ENCODE results near the gene KCTD13. TPM values are rescaled to one million over a fixed set of nuclear protein-coding genes. Genes with fewer than 3 reads are reported as not detected.

The KCTD13 gene
- total RNA-seq, 1 experiment from 2014 or later = 40.7 TPM

DNA sequence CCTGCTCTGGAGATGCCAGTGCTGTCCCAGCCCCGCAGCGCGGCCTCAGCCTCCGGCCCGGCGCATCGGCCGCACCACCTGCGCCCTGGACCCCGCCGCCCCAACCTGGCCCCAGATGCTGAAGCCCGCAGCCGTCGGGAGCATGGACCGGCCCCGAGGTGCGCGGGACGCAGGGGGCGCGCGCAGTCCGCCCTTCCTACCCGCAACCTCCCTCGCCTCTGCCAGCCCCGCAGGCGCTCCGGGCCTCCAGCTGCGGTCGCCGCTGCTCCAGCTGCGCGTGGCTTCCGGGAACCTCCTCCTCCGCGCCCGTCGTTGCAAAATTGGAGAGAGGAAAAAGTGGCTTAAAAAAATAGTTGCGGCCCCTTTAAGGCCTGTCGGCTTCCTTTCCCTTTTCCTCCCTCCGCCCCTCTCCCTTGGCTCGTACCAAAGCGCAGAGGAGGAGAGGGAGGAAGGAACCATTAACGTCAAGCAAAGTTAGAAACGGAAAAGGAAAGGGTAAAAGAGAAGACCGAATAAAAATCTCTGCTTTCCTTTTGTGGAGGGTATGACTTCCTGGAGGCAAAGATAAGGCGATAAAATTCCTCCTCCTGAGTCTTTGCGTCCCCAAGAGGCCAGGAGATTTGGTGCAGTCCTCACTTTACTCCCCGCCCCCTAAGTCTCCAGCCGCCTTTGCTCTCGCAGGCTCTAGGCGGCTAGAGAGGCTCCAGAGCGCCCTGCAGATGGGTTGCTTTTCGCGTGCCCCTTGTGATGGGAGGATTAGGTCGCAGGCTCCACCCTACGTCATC is 63.0 kb downstream of the KCTD13 start, which contains the start of gene CDIPT:
Gene CDIPT (minus strand): TSS at position 343 of the 785 bp plus-strand sequence. CDS start 369 bp downstream, outside the sequence.
- peaks cover 10 to 17% of the 10 kb centered on the region in 2 experiments for H3K36me3 ChIP-seq (ENCODE audit: control insufficient read depth in 1 of 2, insufficient read depth in 2 of 2, low read length in 2 of 2)
- peak within 1 kb of the TSS; percentile 78 for H3K9ac ChIP-seq (ENCODE audit: low read length)
- BruUV-seq (replicated peaks) = no TSS peak
- intact Hi-C loops (cut with micrococcal nuclease) = loop anchor here (5.0 kb wide), 1 partner anchor 46 kb away; the partner anchor contains the start of gene PAGR1
- H3K4me2 ChIP-seq (ENCODE audit: low read length) = peak within 1 kb of the TSS; percentile 77
- no peaks in the 10 kb centered on the region for H3K9me3 ChIP-seq (ENCODE audit: control insufficient read depth in 1 of 2, insufficient read depth in 1 of 2, low read depth in 1 of 2, low read length in 2 of 2)
- ATAC-seq (peak; percentile 99), DNase-seq (ENCODE audit: low read depth, low spot score) (peak; percentile 98)
- peaks cover 0 to 15% of the 10 kb centered on the region in 2 experiments; a peak in 3 of 4 replicates for H3K4me1 ChIP-seq (ENCODE audit: control insufficient read depth in 1 of 2, insufficient read depth in 2 of 2, low read length in 2 of 2)
- H2AFZ ChIP-seq (ENCODE audit: low read depth, low read length, poor library complexity, severe bottlenecking) = peak within 1 kb of the TSS; percentile 87
- H3K27me3 ChIP-seq (ENCODE audit: insufficient read depth, low read length) = no peaks in the 10 kb centered on the region
- RAD21 ChIA-PET (ENCODE audit: low non-redundant PET in 1 of 2, low total read pairs in 2 of 2, uncharacterized antibody in 2 of 2, unreplicated experiment in 2 of 2) = no interaction called here
- peak within 1 kb of the TSS; percentile 85 to 89 for H3K4me3 ChIP-seq (replicated peaks in 1 of 2; ENCODE audit: low read depth in 1 of 2, low read length in 2 of 2)
- peak within 1 kb of the TSS; percentile 80 for H3K27ac ChIP-seq (ENCODE audit: low read depth, low read length)
- CTCF ChIA-PET = interaction anchor here (0.8 to 3.0 kb wide), 4 partner anchors 15 to 46 kb away, joined by 3 to 19 read pairs (median 4); partner anchors contain the start of genes ASPHD1 and MVP
- H3K9me2 ChIP-seq (ENCODE audit: insufficient read depth) = no peaks in the 10 kb centered on the region
- H3K79me2 ChIP-seq (ENCODE audit: insufficient read depth, low read length) = peaks cover 20% of the 10 kb centered on the region
- POLR2A ChIA-PET = interaction anchor here (1.0 to 1.3 kb wide), 2 partner anchors 43 to 156 kb away, joined by 3 to 4 read pairs; partner anchors contain the start of gene MVP
- H4K20me1 ChIP-seq (ENCODE audit: insufficient read depth) = no peaks in the 10 kb centered on the region
- TF ChIP-seq SIN3A (IDR thresholded peaks at IDR 0.05; ENCODE audit: low read depth) = peak; percentile 72; the same call in 1 of the 2 replicates
- TF ChIP-seq, protein P1, sequence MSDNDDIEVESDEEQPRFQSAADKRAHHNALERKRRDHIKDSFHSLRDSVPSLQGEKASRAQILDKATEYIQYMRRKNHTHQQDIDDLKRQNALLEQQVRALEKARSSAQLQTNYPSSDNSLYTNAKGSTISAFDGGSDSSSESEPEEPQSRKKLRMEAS (IDR thresholded peaks at IDR 0.05) = peak; percentile 85
- TF ChIP-seq POLR2AphosphoS5 (IDR thresholded peaks at IDR 0.05; ENCODE audit: low read depth, low read length) = peak; percentile 77
- TF ChIP-seq RAD21 (IDR thresholded peaks at IDR 0.05; ENCODE audit: low read depth) = peak; percentile 49
- TF ChIP-seq ATF3 (IDR thresholded peaks at IDR 0.05) = no peak
- TF ChIP-seq REST (IDR thresholded peaks at IDR 0.05; ENCODE audit: low read depth) = no peak
- TF ChIP-seq ZFX (IDR thresholded peaks at IDR 0.05) = peak; percentile 79; the same call in 1 of the 2 replicates
- peak; percentile 80 for TF ChIP-seq JUND (IDR thresholded peaks at IDR 0.05)
- no peak; the same call in 1 of the 2 replicates for TF ChIP-seq SRF (IDR thresholded peaks at IDR 0.05; ENCODE audit: low read depth)
- peak; percentile 58 to 77 (median 70); a peak in 5 of 6 replicates for TF ChIP-seq CTCF (IDR thresholded peaks at IDR 0.05 in 2 of 3, conservative IDR thresholded peaks at IDR 0.05 in 1 of 3; ENCODE audit: borderline replicate concordance in 1 of 3, insufficient read depth in 1 of 3, low read depth in 2 of 3, low read length in 2 of 3)
- peak; percentile 82 for TF ChIP-seq YY1 (IDR thresholded peaks at IDR 0.05; ENCODE audit: extremely low read depth, insufficient replicate concordance, low read depth, low read length)
- TF ChIP-seq POLR2A (IDR thresholded peaks at IDR 0.05; ENCODE audit: borderline replicate concordance, extremely low read depth, insufficient read depth, insufficient read length) = peak; percentile 52
- TF ChIP-seq ELF1 (IDR thresholded peaks at IDR 0.05; ENCODE audit: borderline replicate concordance, low read depth) = no peak; the same call in 1 of the 2 replicates
- TF ChIP-seq EZH2 (IDR thresholded peaks at IDR 0.05) = no peak
- peak; percentile 94 for TF ChIP-seq TCF7L2 (IDR thresholded peaks at IDR 0.05; ENCODE audit: borderline replicate concordance, extremely low read depth, insufficient read depth, insufficient read length)
- TF ChIP-seq, protein P2, sequence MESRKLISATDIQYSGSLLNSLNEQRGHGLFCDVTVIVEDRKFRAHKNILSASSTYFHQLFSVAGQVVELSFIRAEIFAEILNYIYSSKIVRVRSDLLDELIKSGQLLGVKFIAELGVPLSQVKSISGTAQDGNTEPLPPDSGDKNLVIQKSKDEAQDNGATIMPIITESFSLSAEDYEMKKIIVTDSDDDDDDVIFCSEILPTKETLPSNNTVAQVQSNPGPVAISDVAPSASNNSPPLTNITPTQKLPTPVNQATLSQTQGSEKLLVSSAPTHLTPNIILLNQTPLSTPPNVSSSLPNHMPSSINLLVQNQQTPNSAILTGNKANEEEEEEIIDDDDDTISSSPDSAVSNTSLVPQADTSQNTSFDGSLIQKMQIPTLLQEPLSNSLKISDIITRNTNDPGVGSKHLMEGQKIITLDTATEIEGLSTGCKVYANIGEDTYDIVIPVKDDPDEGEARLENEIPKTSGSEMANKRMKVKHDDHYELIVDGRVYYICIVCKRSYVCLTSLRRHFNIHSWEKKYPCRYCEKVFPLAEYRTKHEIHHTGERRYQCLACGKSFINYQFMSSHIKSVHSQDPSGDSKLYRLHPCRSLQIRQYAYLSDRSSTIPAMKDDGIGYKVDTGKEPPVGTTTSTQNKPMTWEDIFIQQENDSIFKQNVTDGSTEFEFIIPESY (IDR thresholded peaks at IDR 0.05; ENCODE audit: extremely low read depth, insufficient replicate concordance, low read length) = peak; percentile 27
- peak; percentile 95 for TF ChIP-seq SP1 (IDR thresholded peaks at IDR 0.05; ENCODE audit: low read depth)
- TF ChIP-seq CBX3 (IDR thresholded peaks at IDR 0.05; ENCODE audit: low read depth) = peak; percentile 75

Data from HCT116 (cell line).